ENCODE measurements around the gene VWA7.

The VWA7 gene

DNA sequence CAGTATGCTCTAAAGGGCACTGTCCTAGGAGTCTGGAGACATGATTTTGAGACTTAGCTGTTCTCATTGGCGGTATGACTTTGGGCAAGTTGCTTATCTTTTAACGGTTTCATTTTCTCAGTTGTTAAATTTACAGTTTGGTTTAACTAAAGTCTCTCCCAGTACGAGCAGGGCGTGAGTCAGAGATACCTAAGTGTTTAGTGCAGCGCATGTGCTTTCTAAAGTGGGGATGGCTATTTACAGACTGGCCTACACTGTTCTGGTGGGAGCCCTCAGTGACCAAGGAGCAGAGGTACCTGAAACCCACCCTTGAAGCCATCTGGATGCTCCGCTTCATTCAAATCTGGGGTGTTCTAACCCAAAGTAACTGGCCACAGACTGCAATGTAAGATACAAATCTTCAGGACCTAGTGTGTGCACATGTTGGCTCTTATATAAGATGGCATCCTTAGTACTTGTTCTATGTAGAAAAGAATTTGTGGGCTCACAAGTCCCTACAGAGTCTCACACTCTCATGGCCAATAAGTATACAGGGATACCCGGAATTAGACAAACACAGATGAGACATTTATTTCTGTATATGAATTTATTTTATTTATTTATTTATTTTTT lies 26.6 kb downstream of the VWA7 start:
- Histone ChIP-seq H2AFZ (ENCODE audit: low read length) (no peak overlapping the region), H3K9ac (ENCODE audit: low read length) (no peak overlapping the region), H3K4me3 (ENCODE audit: low read depth, low read length, poor library complexity, severe bottlenecking) (no peak overlapping the region), H3K27me3 (ENCODE audit: insufficient read depth, low read length) (no peaks in the 10 kb centered on the region), H3K27ac (ENCODE audit: low read depth, low read length, poor library complexity, severe bottlenecking) (no peak overlapping the region), H3K4me1 (ENCODE audit: insufficient read depth, low read length, severe bottlenecking) (no peaks in the 10 kb centered on the region), H3K79me2 (ENCODE audit: insufficient read depth, low read length) (no peaks in the 10 kb centered on the region), H3F3A (ENCODE audit: insufficient read depth, low read length) (no peaks in the 10 kb centered on the region), H3K36me3 (ENCODE audit: insufficient read depth, low read length) (peaks cover 26% of the 10 kb centered on the region), H3K9me3 (ENCODE audit: low read length) (no peaks in the 10 kb centered on the region), H4K20me1 (ENCODE audit: insufficient read depth, low read length) (no peaks in the 10 kb centered on the region), H3K4me2 (ENCODE audit: low read length) (no peak overlapping the region), H3K9me2 (ENCODE audit: low read depth, low read length) (no peaks in the 10 kb centered on the region)
- no peak for TF ChIP-seq EZH2 (IDR thresholded peaks at IDR 0.05; ENCODE audit: borderline replicate concordance, low read length)
- TF ChIP-seq, protein P1, sequence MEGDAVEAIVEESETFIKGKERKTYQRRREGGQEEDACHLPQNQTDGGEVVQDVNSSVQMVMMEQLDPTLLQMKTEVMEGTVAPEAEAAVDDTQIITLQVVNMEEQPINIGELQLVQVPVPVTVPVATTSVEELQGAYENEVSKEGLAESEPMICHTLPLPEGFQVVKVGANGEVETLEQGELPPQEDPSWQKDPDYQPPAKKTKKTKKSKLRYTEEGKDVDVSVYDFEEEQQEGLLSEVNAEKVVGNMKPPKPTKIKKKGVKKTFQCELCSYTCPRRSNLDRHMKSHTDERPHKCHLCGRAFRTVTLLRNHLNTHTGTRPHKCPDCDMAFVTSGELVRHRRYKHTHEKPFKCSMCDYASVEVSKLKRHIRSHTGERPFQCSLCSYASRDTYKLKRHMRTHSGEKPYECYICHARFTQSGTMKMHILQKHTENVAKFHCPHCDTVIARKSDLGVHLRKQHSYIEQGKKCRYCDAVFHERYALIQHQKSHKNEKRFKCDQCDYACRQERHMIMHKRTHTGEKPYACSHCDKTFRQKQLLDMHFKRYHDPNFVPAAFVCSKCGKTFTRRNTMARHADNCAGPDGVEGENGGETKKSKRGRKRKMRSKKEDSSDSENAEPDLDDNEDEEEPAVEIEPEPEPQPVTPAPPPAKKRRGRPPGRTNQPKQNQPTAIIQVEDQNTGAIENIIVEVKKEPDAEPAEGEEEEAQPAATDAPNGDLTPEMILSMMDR (IDR thresholded peaks at IDR 0.05; ENCODE audit: low read length), result no peak

DNA sequence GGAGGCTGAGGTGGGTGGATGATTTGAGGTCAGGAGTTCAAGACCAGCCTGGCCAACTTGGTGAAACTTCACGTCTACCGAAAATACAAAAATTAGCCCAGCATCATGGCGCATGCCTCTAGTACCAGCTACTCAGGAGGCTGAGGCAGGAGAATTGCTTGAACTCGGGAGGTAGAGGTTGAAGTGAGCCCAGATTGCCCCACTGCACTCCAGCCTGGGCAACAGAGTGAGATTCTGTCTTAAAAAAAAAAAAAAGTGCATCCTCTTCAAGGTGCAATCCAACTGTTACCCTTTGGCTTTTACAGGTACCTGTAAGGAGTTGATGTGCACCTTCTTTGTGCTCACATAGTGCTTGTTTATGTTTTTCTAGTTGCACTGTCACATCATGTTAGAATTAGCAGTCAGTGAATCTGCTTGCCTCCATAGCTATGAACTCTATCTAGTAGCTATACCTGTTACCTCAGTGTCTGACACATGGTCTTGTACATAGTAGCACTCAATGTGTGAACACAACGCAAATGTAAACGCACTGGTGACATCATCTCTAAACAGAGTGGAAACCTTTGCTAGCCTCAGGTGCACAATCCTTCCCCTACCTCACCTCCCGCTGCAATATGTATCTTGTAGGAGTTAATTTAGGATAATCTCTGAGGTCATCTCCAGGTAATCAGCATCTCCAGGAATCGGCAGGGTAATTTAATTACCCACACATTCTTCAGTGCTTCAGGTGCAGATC lies 27.7 kb downstream of the VWA7 start:
- peaks cover 33% of the 10 kb centered on the region for H3K36me3 ChIP-seq (ENCODE audit: insufficient read depth, low read length)
- H3F3A ChIP-seq (ENCODE audit: insufficient read depth, low read length), result no peaks in the 10 kb centered on the region
- H3K4me1 ChIP-seq (ENCODE audit: insufficient read depth, low read length, severe bottlenecking), result no peaks in the 10 kb centered on the region

DNA sequence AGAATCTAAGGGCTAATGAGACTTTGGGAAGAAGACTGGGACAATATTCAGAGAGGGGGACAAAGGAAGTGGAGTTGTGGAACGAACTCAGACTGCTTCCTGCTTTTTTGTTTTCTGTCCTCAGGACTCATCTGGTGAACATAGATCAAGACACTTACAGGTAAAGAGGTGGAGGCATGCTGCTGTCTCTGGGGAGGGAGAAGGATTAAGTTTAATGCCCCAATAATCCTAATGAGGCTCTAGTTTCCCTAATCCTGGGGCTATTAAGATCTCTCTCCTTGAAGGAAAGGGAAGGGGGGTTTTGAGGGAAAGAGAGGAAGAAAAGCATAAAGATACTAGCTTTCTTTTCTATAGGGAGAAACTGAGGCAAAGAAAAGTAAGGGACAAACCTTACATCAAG lies 32.7 kb downstream of the VWA7 start:
- H3K9ac ChIP-seq (ENCODE audit: low read length), result no peak overlapping the region
- H3F3A ChIP-seq (ENCODE audit: insufficient read depth, low read length), result no peaks in the 10 kb centered on the region
- peaks cover 54% of the 10 kb centered on the region for H3K36me3 ChIP-seq (ENCODE audit: insufficient read depth, low read length)
- no peak overlapping the region for H3K4me3 ChIP-seq (ENCODE audit: low read depth, low read length, poor library complexity, severe bottlenecking)
- H4K20me1 ChIP-seq (ENCODE audit: insufficient read depth, low read length), result no peaks in the 10 kb centered on the region
- H3K9me3 ChIP-seq (ENCODE audit: low read length), result no peaks in the 10 kb centered on the region
- peaks cover 12% of the 10 kb centered on the region for H3K4me1 ChIP-seq (ENCODE audit: insufficient read depth, low read length, severe bottlenecking)
- H2AFZ ChIP-seq (ENCODE audit: low read length), result no peak overlapping the region
- H3K4me2 ChIP-seq (ENCODE audit: low read length), result no peak overlapping the region
- H3K27me3 ChIP-seq (ENCODE audit: insufficient read depth, low read length), result no peaks in the 10 kb centered on the region
- H3K27ac ChIP-seq (ENCODE audit: low read depth, low read length, poor library complexity, severe bottlenecking), result no peak overlapping the region
- TF ChIP-seq, protein P1 (IDR thresholded peaks at IDR 0.05; ENCODE audit: low read length), result no peak
- no peak for TF ChIP-seq EZH2 (IDR thresholded peaks at IDR 0.05; ENCODE audit: borderline replicate concordance, low read length)
- H3K79me2 ChIP-seq (ENCODE audit: insufficient read depth, low read length), result no peaks in the 10 kb centered on the region
- no peaks in the 10 kb centered on the region for H3K9me2 ChIP-seq (ENCODE audit: low read depth, low read length)

More for the DNA sequence above, 27.7 kb downstream of the VWA7 start:
- Histone ChIP-seq H3K4me2 (ENCODE audit: low read length) (no peak overlapping the region), H3K9me3 (ENCODE audit: low read length) (no peaks in the 10 kb centered on the region), H3K27ac (ENCODE audit: low read depth, low read length, poor library complexity, severe bottlenecking) (no peak overlapping the region), H3K9me2 (ENCODE audit: low read depth, low read length) (no peaks in the 10 kb centered on the region), H3K79me2 (ENCODE audit: insufficient read depth, low read length) (no peaks in the 10 kb centered on the region), H2AFZ (ENCODE audit: low read length) (no peak overlapping the region), H4K20me1 (ENCODE audit: insufficient read depth, low read length) (no peaks in the 10 kb centered on the region), H3K27me3 (ENCODE audit: insufficient read depth, low read length) (no peaks in the 10 kb centered on the region), H3K9ac (ENCODE audit: low read length) (no peak overlapping the region), H3K4me3 (ENCODE audit: low read depth, low read length, poor library complexity, severe bottlenecking) (no peak overlapping the region)
- TF ChIP-seq, protein P1 (IDR thresholded peaks at IDR 0.05; ENCODE audit: low read length), result no peak
- no peak for TF ChIP-seq EZH2 (IDR thresholded peaks at IDR 0.05; ENCODE audit: borderline replicate concordance, low read length)

Data from OCI-LY1 (cell line).